Measurements from ENCODE around the gene PDSS2. TPM values are rescaled to one million over a fixed set of nuclear protein-coding genes. Genes with fewer than 3 reads are reported as not detected.

The PDSS2 gene
- total RNA-seq, 1 donor from 2014 or later = 7.9 TPM

DNA sequence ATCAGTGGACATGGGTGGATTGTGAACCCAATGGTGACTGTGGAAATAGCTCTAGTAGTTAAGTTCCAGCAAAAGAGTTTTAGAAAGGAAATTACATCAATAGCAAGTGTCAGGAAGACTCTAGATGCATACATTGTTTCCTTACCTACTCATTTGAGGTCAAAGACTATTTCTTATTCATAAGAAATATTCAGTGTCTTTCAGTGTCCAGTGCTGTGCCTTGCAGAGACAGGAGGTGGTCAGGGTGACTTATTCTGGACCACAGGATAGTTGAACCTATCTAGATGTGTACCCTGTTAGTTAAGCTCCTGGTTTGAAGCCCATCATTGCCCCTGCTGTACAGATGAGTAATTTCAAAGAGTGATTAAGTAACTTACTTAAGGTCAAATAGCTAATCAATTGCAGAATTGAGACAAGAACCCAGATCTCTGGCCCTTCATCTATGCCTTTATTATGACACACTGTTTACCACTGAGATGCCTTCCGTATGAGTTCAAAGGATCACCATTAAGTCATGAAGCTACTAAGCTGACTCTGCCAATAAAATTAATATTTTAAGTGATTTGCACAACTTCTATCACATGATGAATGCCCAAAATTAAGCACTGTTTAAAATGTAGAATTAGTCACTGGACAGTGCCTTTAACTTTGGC, 136.1 kb downstream of the PDSS2 start:
- TF ChIP-seq, protein P1, sequence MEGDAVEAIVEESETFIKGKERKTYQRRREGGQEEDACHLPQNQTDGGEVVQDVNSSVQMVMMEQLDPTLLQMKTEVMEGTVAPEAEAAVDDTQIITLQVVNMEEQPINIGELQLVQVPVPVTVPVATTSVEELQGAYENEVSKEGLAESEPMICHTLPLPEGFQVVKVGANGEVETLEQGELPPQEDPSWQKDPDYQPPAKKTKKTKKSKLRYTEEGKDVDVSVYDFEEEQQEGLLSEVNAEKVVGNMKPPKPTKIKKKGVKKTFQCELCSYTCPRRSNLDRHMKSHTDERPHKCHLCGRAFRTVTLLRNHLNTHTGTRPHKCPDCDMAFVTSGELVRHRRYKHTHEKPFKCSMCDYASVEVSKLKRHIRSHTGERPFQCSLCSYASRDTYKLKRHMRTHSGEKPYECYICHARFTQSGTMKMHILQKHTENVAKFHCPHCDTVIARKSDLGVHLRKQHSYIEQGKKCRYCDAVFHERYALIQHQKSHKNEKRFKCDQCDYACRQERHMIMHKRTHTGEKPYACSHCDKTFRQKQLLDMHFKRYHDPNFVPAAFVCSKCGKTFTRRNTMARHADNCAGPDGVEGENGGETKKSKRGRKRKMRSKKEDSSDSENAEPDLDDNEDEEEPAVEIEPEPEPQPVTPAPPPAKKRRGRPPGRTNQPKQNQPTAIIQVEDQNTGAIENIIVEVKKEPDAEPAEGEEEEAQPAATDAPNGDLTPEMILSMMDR (IDR thresholded peaks at IDR 0.05; ENCODE audit: unreplicated experiment) = no peak
- Mint-ChIP-seq H3K27ac (ENCODE audit: unreplicated experiment) (no peak overlapping the region), H3K4me3 (ENCODE audit: unreplicated experiment) (no peak overlapping the region), H3K4me1 (ENCODE audit: unreplicated experiment) (no peaks in the 10 kb centered on the region), H3K27me3 (ENCODE audit: unreplicated experiment) (no peaks in the 10 kb centered on the region), H3K9me3 (ENCODE audit: unreplicated experiment) (no peaks in the 10 kb centered on the region), H3K36me3 (ENCODE audit: low read depth, unreplicated experiment) (no peaks in the 10 kb centered on the region)
- no peak for DNase-seq (ENCODE audit: low spot score)

DNA sequence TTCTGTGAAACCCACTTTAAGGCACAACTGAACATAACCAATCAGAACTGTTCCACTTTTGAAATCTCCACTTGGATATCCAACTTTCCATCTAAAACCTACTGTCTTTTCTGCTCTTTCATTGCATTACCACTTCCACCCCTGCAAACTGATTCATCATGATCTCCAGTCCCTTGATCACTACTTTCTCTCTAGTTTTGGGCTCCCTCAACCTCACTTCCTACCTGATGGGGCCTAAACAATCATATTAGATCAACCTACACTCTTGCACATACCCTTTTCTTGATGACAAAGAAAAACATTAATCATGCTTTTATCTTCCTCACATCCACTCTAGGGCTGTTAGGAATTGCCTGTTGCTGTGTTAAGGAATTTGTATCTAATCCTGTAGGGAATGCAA, 137.6 kb downstream of the PDSS2 start:
- TF ChIP-seq, protein P1 (IDR thresholded peaks at IDR 0.05; ENCODE audit: unreplicated experiment) = no peak
- H3K9me3 Mint-ChIP-seq (ENCODE audit: unreplicated experiment) = no peaks in the 10 kb centered on the region
- no peaks in the 10 kb centered on the region for H3K36me3 Mint-ChIP-seq (ENCODE audit: low read depth, unreplicated experiment)
- no peak overlapping the region for H3K4me3 Mint-ChIP-seq (ENCODE audit: unreplicated experiment)
- H3K27me3 Mint-ChIP-seq (ENCODE audit: unreplicated experiment) = no peaks in the 10 kb centered on the region
- no peak overlapping the region for H3K27ac Mint-ChIP-seq (ENCODE audit: unreplicated experiment)
- DNase-seq (ENCODE audit: low spot score) = no peak
- no peaks in the 10 kb centered on the region for H3K4me1 Mint-ChIP-seq (ENCODE audit: unreplicated experiment)

DNA sequence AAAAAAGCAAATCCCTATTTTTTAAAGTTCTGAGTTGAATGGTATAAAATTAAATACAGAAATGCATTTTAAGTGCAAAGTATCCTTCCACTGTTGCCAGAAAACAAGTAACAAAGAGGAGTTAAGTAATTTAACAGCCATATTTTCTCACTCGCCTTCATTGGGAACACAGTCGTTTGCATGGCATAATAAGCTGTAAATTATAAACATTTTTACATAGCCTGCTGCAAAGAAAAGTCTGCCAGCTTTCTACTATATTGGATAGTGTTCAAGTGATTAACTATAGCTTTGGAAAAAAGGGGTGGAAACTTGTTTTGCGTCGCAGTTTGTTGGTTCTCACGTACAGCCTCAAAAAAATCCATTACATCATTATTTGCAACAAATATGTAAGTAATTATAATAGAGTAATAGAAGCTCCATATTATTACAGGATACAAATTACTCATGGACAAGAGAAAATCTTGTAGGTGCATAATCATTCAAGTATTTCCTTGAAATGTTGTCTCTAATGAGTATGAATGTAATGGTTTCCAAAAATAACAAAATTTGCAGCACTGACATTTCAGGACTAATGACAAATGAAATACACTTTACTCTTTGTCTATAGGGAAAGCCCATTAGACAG, 139.3 kb downstream of the PDSS2 start:
- no peaks in the 10 kb centered on the region for H3K9me3 Mint-ChIP-seq (ENCODE audit: unreplicated experiment)
- no peaks in the 10 kb centered on the region for H3K27me3 Mint-ChIP-seq (ENCODE audit: unreplicated experiment)
- TF ChIP-seq, protein P1 (IDR thresholded peaks at IDR 0.05; ENCODE audit: unreplicated experiment) = no peak
- DNase-seq (ENCODE audit: low spot score) = no peak
- no peaks in the 10 kb centered on the region for H3K36me3 Mint-ChIP-seq (ENCODE audit: low read depth, unreplicated experiment)
- H3K4me3 Mint-ChIP-seq (ENCODE audit: unreplicated experiment) = no peak overlapping the region
- H3K27ac Mint-ChIP-seq (ENCODE audit: unreplicated experiment) = no peak overlapping the region
- no peaks in the 10 kb centered on the region for H3K4me1 Mint-ChIP-seq (ENCODE audit: unreplicated experiment)

DNA sequence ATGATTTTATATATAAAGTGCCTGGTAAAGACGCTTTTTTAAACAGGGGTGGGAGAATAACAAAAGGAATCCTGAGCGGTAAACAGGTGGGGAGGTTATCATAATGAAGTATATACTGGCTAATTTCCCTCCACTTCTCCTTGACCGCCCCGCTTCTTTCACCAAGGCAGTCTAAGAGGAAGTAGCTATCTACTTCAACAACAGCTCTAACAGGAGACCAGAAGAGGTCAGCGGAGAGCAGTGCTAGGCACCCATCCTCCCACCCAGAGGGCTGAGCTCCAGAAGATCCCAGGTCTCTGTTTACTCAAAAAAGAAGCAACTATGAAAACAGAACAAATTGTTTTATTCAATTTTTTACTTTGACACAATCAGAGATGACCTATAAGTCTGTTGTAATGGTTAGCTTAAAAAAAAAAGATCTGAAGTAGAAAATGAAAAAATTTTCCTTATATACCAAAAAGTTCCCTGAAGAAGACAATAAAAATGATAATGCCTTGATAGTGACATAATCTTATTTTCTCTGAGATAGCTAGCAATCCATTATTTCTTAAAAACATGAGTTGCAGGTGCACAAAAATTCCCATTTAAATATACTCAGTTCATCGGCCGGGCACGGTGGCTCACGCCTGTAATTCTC, 141.1 kb downstream of the PDSS2 start:
- no peak overlapping the region for H3K4me3 Mint-ChIP-seq (ENCODE audit: unreplicated experiment)
- peak; percentile 55 for DNase-seq (ENCODE audit: low spot score)
- no peaks in the 10 kb centered on the region for H3K27me3 Mint-ChIP-seq (ENCODE audit: unreplicated experiment)
- H3K9me3 Mint-ChIP-seq (ENCODE audit: unreplicated experiment) = no peaks in the 10 kb centered on the region
- no peaks in the 10 kb centered on the region for H3K36me3 Mint-ChIP-seq (ENCODE audit: low read depth, unreplicated experiment)
- H3K27ac Mint-ChIP-seq (ENCODE audit: unreplicated experiment) = no peak overlapping the region
- H3K4me1 Mint-ChIP-seq (ENCODE audit: unreplicated experiment) = no peaks in the 10 kb centered on the region
- TF ChIP-seq, protein P1 (IDR thresholded peaks at IDR 0.05; ENCODE audit: unreplicated experiment) = no peak

DNA sequence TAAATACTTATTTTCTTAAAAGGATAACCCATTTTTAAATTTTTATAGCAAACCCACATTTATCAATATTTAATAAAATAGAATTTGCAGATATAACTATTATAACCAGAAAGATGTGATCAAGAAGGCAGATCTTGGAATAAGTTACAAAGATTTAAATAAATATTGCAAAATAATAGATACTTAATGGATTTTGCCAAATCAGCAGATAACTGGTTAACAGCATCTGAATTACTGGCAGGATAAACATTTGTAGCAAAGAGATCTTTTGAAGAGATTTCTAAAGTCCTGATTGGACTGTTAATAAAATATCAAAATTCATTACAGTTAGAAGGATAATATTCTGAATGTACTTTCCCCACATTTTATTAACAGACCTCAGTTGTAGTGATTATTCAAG, 144.2 kb downstream of the PDSS2 start:
- TF ChIP-seq, protein P1 (IDR thresholded peaks at IDR 0.05; ENCODE audit: unreplicated experiment) = no peak
- Mint-ChIP-seq H3K27me3 (ENCODE audit: unreplicated experiment) (no peaks in the 10 kb centered on the region), H3K4me1 (ENCODE audit: unreplicated experiment) (no peaks in the 10 kb centered on the region), H3K9me3 (ENCODE audit: unreplicated experiment) (no peaks in the 10 kb centered on the region), H3K27ac (ENCODE audit: unreplicated experiment) (no peak overlapping the region), H3K4me3 (ENCODE audit: unreplicated experiment) (no peak overlapping the region), H3K36me3 (ENCODE audit: low read depth, unreplicated experiment) (no peaks in the 10 kb centered on the region)
- no peak for DNase-seq (ENCODE audit: low spot score)
